HCT116 (cell line): ENCODE measurements around the gene SPTLC1. TPM values are rescaled to one million over a fixed set of nuclear protein-coding genes. Genes with fewer than 3 reads are reported as not detected.
"Not testable (repeated sequence)": the region's sequence is repeated elsewhere in the genome, so short reads cannot be mapped to it uniquely, and the experiment has no call there.

ENCODE experiments used
- ATAC-seq: fragments of 200-7000 bp; cut with Tn5 transposase; 2 replicates; pipeline ENCODE4 v1.9.1; 2020; ENCODE audit warnings: mild to moderate bottlenecking, moderate library complexity
- BruUV-seq: library from RNA; stranded (reverse); fragments of 400-500 nt; replicated peaks from 2 replicates; lab custom pipeline; 2021; lab: Mats Ljungman, UMichigan
- CTCF ChIA-PET: fragments of 300-600 bp; sonication (Branson Sonifier 250); formaldehyde crosslinking; loops from one replicate; lab custom pipeline; 2021; ENCODE audit warnings: antibody characterized with exemption; lab: Charles Lee
- POLR2A ChIA-PET: fragments of 300-600, 350-600 bp; sonication (Branson Sonifier 250); formaldehyde crosslinking; loops from one replicate; lab custom pipeline; 2021; ENCODE audit warnings: antibody characterized with exemption; lab: Charles Lee
- RAD21 ChIA-PET, 2 experiments: fragments of 300-600 bp; sonication (Branson Sonifier 250); formaldehyde crosslinking; loops; one replicate each; lab custom pipeline; 2023; ENCODE audit warnings: low total read pairs in 2 of 2; ENCODE audit not compliant: uncharacterized antibody in 2 of 2, unreplicated experiment in 2 of 2, low non-redundant PET in 1 of 2; lab: Charles Lee
- DNase-seq: peaks from one replicate; pipeline ENCODE4 v3.0.0-alpha.2; 2010; ENCODE audit warnings: low read depth, low spot score
- H2AFZ ChIP-seq: fragments of 200-600 bp; shearing (Covaris generic), sonication (generic); 2 replicates; pipeline ENCODE4 v1.6.1; 2017; ENCODE audit warnings: low read depth, mixed run types, mixed read lengths, antibody characterized with exemption, low read length; ENCODE audit not compliant: poor library complexity, severe bottlenecking
- H3K27ac ChIP-seq: 2 replicates; pipeline ENCODE4 v1.5.1; 2012; ENCODE audit warnings: low read depth, low read length
- H3K27me3 ChIP-seq: fragments of 200-600 bp; sonication (generic); 2 replicates; pipeline ENCODE4 v1.6.1; 2016; ENCODE audit warnings: mixed run types, low read length, mixed read lengths; ENCODE audit not compliant: insufficient read depth
- H3K36me3 ChIP-seq, 2 experiments: fragments of 200-500 bp in 1 of 2; fragments of 200-600 bp in 1 of 2; sonication (Bioruptor generic) in 1 of 2; sonication (generic) in 1 of 2; 2 replicates each; pipeline versions ENCODE4 v1.5.1 to v1.6.1; 2014 to 2016; ENCODE audit warnings: low read length in 2 of 2, inconsistent platforms in 1 of 2, mixed read lengths in 1 of 2, mixed run types in 1 of 2; ENCODE audit not compliant: insufficient read depth in 2 of 2, control insufficient read depth in 1 of 2
- H3K4me1 ChIP-seq, 2 experiments: fragments of 200-600 bp in 1 of 2; sonication (generic) in 1 of 2; 2 replicates each; pipeline versions ENCODE4 v1.5.1 to v1.6.1; 2012 to 2017; ENCODE audit warnings: low read length in 2 of 2, inconsistent platforms in 1 of 2, mild to moderate bottlenecking in 1 of 2, mixed read lengths in 1 of 2, mixed run types in 1 of 2, moderate library complexity in 1 of 2; ENCODE audit not compliant: insufficient read depth in 2 of 2, control insufficient read depth in 1 of 2
- H3K4me2 ChIP-seq: fragments of 200-600 bp; sonication (generic); 2 replicates; pipeline ENCODE4 v1.6.1; 2017; ENCODE audit warnings: mixed run types, low read length, mixed read lengths
- H3K4me3 ChIP-seq, 2 experiments: fragments of 200-600 bp in 1 of 2; sonication (generic) in 1 of 2; replicated peaks in 1 of 2; 2 replicates each; pipeline ENCODE4 v1.5.1; 2011 to 2016; ENCODE audit warnings: low read length in 2 of 2, control low read depth in 1 of 2, low read depth in 1 of 2, mild to moderate bottlenecking in 1 of 2, mixed read lengths in 1 of 2, mixed run types in 1 of 2
- H3K79me2 ChIP-seq: fragments of 200-600 bp; sonication (generic); 2 replicates; pipeline ENCODE4 v1.6.1; 2017; ENCODE audit warnings: mild to moderate bottlenecking, mixed run types, low read length, moderate library complexity, mixed read lengths; ENCODE audit not compliant: insufficient read depth
- H3K9ac ChIP-seq: fragments of 200-600 bp; sonication (generic); 2 replicates; pipeline ENCODE4 v1.6.1; 2016; ENCODE audit warnings: low read length, mixed read lengths
- H3K9me2 ChIP-seq: fragments of 200-600 bp; sonication (generic), shearing (Covaris generic); 2 replicates; pipeline ENCODE4 v1.6.1; 2017; ENCODE audit warnings: mixed run types, mild to moderate bottlenecking, moderate library complexity; ENCODE audit not compliant: insufficient read depth
- H3K9me3 ChIP-seq, 2 experiments: fragments of 200-500 bp in 1 of 2; fragments of 200-600 bp in 1 of 2; sonication (Bioruptor generic) in 1 of 2; sonication (generic) in 1 of 2; 2 replicates each; pipeline ENCODE4 v1.6.1; 2014 to 2017; ENCODE audit warnings: low read length in 2 of 2, mixed read lengths in 2 of 2, inconsistent platforms in 1 of 2, low read depth in 1 of 2, mild to moderate bottlenecking in 1 of 2, mixed run types in 1 of 2, moderate library complexity in 1 of 2; ENCODE audit not compliant: control insufficient read depth in 1 of 2, insufficient read depth in 1 of 2
- H4K20me1 ChIP-seq: fragments of 200-600 bp; sonication (generic), shearing (Covaris generic); 2 replicates; pipeline ENCODE4 v1.6.1; 2017; ENCODE audit warnings: mixed run types, mild to moderate bottlenecking, moderate library complexity; ENCODE audit not compliant: insufficient read depth
- ATF3 ChIP-seq: IDR thresholded peaks from 2 replicates; pipeline ENCODE4 v1.6.1; 2012
- ELF1 ChIP-seq: IDR thresholded peaks from 2 replicates; pipeline ENCODE4 v1.6.1; 2012; ENCODE audit warnings: low read depth, borderline replicate concordance
- EZH2phosphoT487 ChIP-seq: fragments of 200-600 bp; IDR thresholded peaks from 2 replicates; pipeline ENCODE4 v1.6.1; 2018; ENCODE audit warnings: antibody characterized with exemption, borderline replicate concordance
- FOSL1 ChIP-seq: IDR thresholded peaks from 2 replicates; pipeline ENCODE4 v1.6.1; 2012; ENCODE audit warnings: low read depth
- SP1 ChIP-seq: IDR thresholded peaks from 2 replicates; pipeline ENCODE4 v1.6.1; 2012; ENCODE audit warnings: low read depth
- intact Hi-C: fragments of 100-400 bp; cut with micrococcal nuclease; formaldehyde crosslinking; loops from 2 replicates; pipeline ENCODE4 v1.10.0; 2022
- total RNA-seq: library from RNA; stranded (reverse); gene quantifications from one replicate; pipeline ENCODE4 v1.2.1, GENCODE V29; 2021; ENCODE audit not compliant: unreplicated experiment

SPTLC1 gene
- total RNA-seq, 1 experiment from 2014 or later: 81.7 TPM

- H3K9ac ChIP-seq, intact Hi-C loops, H3K79me2 ChIP-seq, POLR2A ChIA-PET, H3K27ac ChIP-seq, H3K4me2 ChIP-seq, H3K9me3 ChIP-seq, RAD21 ChIA-PET, H3K36me3 ChIP-seq, BruUV-seq, H3K4me1 ChIP-seq, CTCF ChIA-PET, H2AFZ ChIP-seq, H3K27me3 ChIP-seq, ATAC-seq, H3K9me2 ChIP-seq, H3K4me3 ChIP-seq, DNase-seq, H4K20me1 ChIP-seq: not testable (repeated sequence)
These were observed 38.5 kb upstream of the SPTLC1 start for GRCh38 chr9:92153466-92154415.

GRCh38 chr9:92151691-92152393 lies 36.6 kb upstream of the SPTLC1 start:
- no peak for ATAC-seq
- Histone ChIP-seq H3K4me1 (peaks cover 17 to 21% of the 10 kb centered on the region in 2 experiments), H3K4me2 (no peak overlapping the region), H3K36me3 (no peaks in the 10 kb centered on the region), H3K27ac (no peak overlapping the region), H2AFZ (no peak overlapping the region), H3K27me3 (no peaks in the 10 kb centered on the region), H3K9ac (no peak overlapping the region), H3K79me2 (no peaks in the 10 kb centered on the region), H3K9me3 (no peaks in the 10 kb centered on the region), H3K9me2 (no peaks in the 10 kb centered on the region), H4K20me1 (no peaks in the 10 kb centered on the region), H3K4me3 (no peak overlapping the region)
- no TSS peak for BruUV-seq
- no peak for DNase-seq
- ChIA-PET CTCF (interaction anchor here (5.3 kb wide), 1 partner anchor 12 kb away, joined by 28 read pairs; no protein-coding TSS in a partner anchor), POLR2A (no interaction called here), RAD21 (no interaction called here)
- intact Hi-C loops: no loop called here
- TF ChIP-seq ATF3 (no peak), EZH2phosphoT487 (no peak), SP1 (peak; percentile 11; the same call in 1 of the 2 replicates), FOSL1 (no peak), ELF1 (no peak)

- H3K27me3 ChIP-seq, H3K79me2 ChIP-seq, H3K4me2 ChIP-seq, H3K9me2 ChIP-seq, POLR2A ChIA-PET, RAD21 ChIA-PET, H3K27ac ChIP-seq, H4K20me1 ChIP-seq, BruUV-seq, H3K9ac ChIP-seq, DNase-seq, H3K36me3 ChIP-seq, intact Hi-C loops, H3K4me3 ChIP-seq, H2AFZ ChIP-seq, ATAC-seq, H3K9me3 ChIP-seq: not testable (repeated sequence)
- CTCF ChIA-PET: interaction anchor here (5.3 kb wide), 1 partner anchor 11 kb away, joined by 28 read pairs; no protein-coding TSS in a partner anchor
- peaks cover 25 to 27% of the 10 kb centered on the region in 2 experiments for H3K4me1 ChIP-seq
These were observed 35.6 kb upstream of the SPTLC1 start for GRCh38 chr9:92150501-92151470.
